NOMO-1 treated with dmso at 0.1 percent for 144 hours (cell line): ENCODE data around the gene UBE2E3.
"Not testable (repeated sequence)": the region's sequence is repeated elsewhere in the genome, so short reads cannot be mapped to it uniquely, and the experiment has no call there.

Experiments
- DNase-seq: peaks from one replicate; lab custom pipeline; 2025; ENCODE audit not compliant: unreplicated experiment; lab: John Stamatoyannopoulos, UW

Gene UBE2E3

DNA sequence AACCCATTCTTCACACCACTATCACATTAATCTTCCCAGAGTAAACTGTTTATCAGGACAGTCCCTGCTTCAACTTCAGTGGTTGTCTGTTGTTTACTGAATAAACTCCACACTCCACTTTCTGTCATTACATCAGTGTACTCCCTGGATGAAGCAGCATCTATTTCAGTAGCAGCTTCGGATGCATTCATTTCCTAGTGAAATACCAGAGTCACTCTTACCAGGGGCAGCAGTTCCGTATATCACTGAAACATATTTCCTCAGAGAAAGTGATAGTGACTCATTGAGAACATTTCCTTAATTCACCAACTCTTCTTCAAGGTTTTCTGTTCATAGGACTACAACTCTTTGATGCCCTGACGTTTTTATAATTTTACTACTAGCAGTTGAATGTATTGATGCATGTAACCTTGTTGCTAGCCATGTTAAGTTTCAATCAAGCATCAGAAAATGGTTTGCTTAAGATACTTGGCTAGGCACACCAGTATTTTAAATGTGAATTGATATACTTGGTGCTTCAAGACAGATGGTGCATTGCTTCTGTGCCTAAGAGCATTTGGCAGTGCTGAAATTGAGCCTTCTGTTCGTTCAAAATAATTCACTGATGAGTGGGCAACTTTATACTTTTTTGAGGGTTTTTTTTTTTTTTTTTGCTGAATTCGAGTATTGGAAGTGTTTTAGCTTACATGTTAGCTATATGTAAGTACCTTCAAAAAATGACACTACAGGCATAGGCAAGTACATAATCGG, 92.3 kb downstream of the UBE2E3 start:
- DNase-seq, result peak; percentile 13

GRCh38 chr2:181073896-181074295, 93.5 kb downstream of the UBE2E3 start:
- no peak for DNase-seq

GRCh38 chr2:181074457-181074856, 94.1 kb downstream of the UBE2E3 start:
- DNase-seq, result no peak

DNA sequence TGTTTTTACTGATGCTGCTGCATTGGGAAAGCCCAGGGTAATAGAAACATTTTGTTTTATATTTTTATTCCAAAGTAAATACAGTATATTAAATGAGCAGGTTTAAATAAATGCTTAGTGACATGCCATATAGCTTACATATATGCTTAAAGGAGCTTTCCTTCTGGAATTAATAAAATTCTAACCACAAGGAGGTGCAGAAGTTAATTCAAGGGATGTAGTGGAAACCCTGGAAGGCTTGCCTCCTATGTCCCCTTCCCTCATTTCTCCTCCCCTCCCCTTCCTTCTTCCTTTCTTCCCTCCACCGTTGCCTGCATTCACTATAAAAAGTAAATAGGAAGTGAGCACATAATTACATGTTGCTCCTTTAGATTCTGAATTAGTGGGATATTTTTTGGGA, 96.3 kb downstream of the UBE2E3 start:
- no peak for DNase-seq

DNA sequence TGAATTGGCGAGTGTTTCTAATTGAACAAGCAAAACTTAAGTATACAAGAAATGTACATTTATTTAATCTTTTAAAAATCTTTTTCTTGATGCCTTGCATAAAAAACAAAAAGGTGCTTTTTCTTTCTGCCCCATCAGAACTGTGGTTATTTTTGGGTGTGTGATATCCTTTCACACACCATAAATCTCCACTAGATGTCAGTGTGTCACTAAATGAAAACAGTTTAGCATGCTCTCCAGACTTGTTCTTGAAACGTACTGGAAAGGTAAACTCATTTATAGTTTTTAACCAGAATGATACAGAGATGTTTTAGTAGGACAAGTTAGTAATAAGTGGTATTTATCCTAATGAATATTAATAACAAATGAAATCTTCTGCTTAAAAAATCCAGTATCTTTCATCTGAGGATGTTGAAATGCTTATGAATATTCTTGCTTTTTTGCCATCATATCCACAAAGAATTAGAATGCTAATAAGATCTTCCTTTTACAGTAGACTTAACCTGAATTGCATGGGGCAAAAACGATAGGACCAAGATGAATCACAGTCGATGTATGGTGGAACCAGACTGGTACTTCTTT, 96.8 kb downstream of the UBE2E3 start:
- DNase-seq, result no peak

- DNase-seq, result no peak
Measured at GRCh38 chr2:181083140-181083539, 102.7 kb downstream of the UBE2E3 start.

DNA sequence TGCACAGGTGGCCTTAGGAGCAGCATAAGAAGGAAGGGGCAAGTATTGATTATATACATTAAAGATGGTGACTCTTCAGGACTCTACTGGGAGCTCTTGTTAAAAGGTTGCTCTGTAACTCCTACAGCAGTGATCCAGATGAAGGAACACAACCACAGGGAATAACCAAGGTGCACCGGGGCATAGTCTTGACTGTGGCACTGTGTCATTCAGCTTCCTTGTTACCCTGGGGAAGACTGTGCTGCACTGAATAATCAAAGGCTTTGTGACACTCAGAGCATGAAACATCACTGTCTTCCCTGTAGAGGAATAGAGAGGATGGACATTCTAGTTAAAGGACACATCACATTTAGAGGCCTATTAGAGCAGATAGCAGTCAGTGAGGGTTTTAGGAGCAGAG, 105.3 kb downstream of the UBE2E3 start:
- DNase-seq, result no peak

GRCh38 chr2:181091920-181092319, 111.5 kb downstream of the UBE2E3 start:
- not testable (repeated sequence) for DNase-seq

GRCh38 chr2:181095486-181095885, 115.1 kb downstream of the UBE2E3 start:
- no peak for DNase-seq

GRCh38 chr2:181103659-181104058, 123.3 kb downstream of the UBE2E3 start:
- DNase-seq, result no peak

GRCh38 chr2:181104512-181105115, 124.2 kb downstream of the UBE2E3 start:
- DNase-seq, result no peak

DNA sequence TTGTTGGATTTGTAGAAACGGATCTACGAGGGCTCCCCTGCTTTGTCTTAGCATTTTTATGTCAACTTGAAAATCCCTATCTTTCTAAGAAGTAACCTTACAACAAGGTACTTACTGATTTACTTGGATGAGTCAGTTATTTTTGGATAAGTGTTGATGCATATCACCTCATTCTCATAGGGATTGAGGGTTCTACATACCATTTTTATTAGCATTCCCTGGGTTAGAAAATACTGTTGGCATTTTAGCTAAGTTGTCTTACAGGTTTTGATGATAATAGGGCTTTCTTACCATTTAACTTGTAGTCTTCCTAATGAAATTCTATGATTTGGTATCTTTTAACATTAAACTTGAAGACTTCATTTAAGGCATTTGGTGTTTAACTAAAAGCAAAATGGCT, 125.2 kb downstream of the UBE2E3 start:
- no peak for DNase-seq

DNA sequence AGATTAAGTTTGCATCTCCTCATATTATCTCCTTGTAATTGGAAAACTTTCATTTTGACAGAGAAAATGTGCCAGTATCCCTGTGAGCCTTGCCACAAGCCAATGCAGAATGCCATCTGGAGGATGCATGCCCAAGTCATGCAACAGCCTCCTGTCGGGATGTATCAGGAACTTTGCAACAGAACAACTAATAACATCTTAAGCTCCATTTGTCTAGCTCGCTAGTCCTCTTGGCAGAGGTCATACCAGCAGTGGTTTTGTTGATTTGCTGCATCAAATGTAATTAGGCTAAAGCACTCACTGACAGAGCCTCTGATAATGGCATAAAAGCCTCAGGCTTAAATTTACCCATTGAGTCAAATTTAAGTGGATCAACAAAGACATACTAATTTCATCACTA, 125.8 kb downstream of the UBE2E3 start:
- DNase-seq, result no peak

DNA sequence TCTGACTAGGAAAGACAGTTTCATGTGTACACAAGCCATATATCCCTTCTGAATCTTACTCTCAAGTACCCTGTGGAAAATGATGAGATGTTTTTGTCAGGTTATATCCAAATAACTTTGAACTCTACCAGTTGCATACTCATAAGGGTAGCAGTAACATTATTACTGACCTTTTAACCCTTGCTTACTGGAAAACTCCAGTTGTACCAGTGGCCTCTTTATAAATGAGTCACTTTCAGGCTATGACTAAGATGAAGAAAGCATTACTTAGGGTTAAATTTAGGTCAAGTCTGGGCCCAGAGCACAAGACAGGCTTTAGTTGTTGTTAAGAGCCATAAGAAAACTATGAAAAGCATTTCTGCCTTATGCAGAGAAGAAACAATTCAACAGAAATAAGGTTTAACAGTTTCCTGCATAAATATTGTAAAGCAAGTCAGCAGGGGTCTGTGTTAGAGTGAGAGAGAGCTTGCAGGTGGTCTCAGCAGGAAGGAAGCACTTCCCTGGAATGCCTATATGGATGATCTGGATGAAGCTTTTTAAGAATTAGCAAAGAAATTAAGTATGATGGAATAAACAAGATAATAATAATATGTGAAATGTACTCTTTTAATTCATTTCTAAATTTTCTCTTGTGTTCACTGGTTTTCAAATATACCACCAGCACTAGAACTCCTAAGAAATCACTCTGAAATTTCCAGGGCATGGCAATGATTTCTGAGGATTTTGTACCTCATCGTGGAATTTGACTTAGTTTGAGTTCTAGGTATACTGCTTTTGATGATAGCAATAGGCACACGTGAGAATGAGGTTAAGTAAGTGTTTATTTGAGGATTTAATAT, 126.6 kb downstream of the UBE2E3 start:
- DNase-seq, result peak; percentile 42

DNA sequence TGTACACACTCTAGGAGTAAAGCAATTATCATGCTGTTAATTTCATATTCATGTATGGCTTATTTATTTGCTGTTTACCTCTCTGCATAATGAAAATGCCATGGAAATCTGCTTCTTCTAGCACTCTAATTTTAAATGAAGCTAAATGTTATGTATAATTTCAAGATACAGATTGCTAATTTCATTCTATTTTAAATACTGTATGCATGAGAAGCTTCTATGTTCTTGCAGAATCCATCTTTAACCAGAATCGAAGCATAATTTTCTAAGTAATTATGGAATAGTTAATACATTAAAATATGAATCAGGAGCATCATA, 127.2 kb downstream of the UBE2E3 start:
- no peak for DNase-seq

GRCh38 chr2:181111059-181111458, 130.7 kb downstream of the UBE2E3 start:
- no peak for DNase-seq

- no peak for DNase-seq
Measured at GRCh38 chr2:181112916-181113315, 132.5 kb downstream of the UBE2E3 start.
